Esophagus muscularis mucosa (tissue), 4 donors: ENCODE data around the gene NAT9. TPM values are rescaled to one million over a fixed set of nuclear protein-coding genes. Genes with fewer than 3 reads are reported as not detected.

Experiments
- DNase-seq: peaks from one replicate; pipeline ENCODE4 v3.0.0-alpha.2; 2017; ENCODE audit errors: extremely low spot score
- H3K27ac ChIP-seq, 4 donors: fragments of 200-600 bp; sonication (generic); replicated peaks in 1 of 4; 1 replicate in 3 of 4; 2 replicates in 1 of 4; pipeline ENCODE4 v1.5.1; 2016 to 2019; ENCODE audit warnings: mild to moderate bottlenecking in 1 of 4
- H3K27me3 ChIP-seq, 4 donors: fragments of 200-600 bp; sonication (generic); one replicate each; pipeline versions ENCODE4 v1.5.1 to v1.6.0; 2016 to 2019
- H3K36me3 ChIP-seq, 4 donors: fragments of 200-600 bp; sonication (generic); one replicate each; pipeline ENCODE4 v1.5.1; 2016 to 2019
- H3K4me1 ChIP-seq, 4 donors: fragments of 200-600 bp; sonication (generic); one replicate each; pipeline ENCODE4 v1.5.1; 2016 to 2019
- H3K4me3 ChIP-seq, 4 donors: fragments of 200-600 bp; sonication (generic); 1 replicate in 2 of 4; 2 replicates in 2 of 4; pipeline ENCODE4 v1.5.1; 2016 to 2019; ENCODE audit warnings: mild to moderate bottlenecking in 4 of 4, moderate library complexity in 1 of 4
- H3K9me3 ChIP-seq, 4 donors: fragments of 200-600 bp; sonication (generic); 1 replicate in 3 of 4; 2 replicates in 1 of 4; pipeline ENCODE4 v1.5.1; 2016 to 2019
- EP300 ChIP-seq: sonication (generic); formaldehyde crosslinking; IDR thresholded peaks from one replicate; pipeline ENCODE4 v1.6.1; 2017; ENCODE audit warnings: antibody characterized with exemption
- POLR2A ChIP-seq: fragments of 450-650 bp; IDR thresholded peaks from one replicate; pipeline ENCODE4 v1.6.1; 2017; ENCODE audit warnings: antibody characterized with exemption, moderate library complexity, mild to moderate bottlenecking, low read depth
- POLR2AphosphoS5 ChIP-seq, 2 donors: sonication (generic); formaldehyde crosslinking; IDR thresholded peaks; one replicate each; pipeline ENCODE4 v1.6.1; 2017; ENCODE audit warnings: antibody characterized with exemption in 2 of 2
- WGBS: methylation state at CpG from one replicate; pipeline ENCODE4 v1.1.5; 2018; 5-methylcytosine and 5-hydroxymethylcytosine counted together
- intact Hi-C: fragments of 100-400 bp; cut with DNase I; formaldehyde crosslinking; loops from one replicate; pipeline ENCODE4 v1.15.1; 2023
- total RNA-seq, 4 donors: library from RNA; depleted of rRNA; stranded (reverse); fragments of >200 nt; gene quantifications; one replicate each; pipeline versions ENCODE4 v1.1.0 to v1.2.1, GENCODE V29; 2016
- TF ChIP-seq, protein P1 (sequence below), 3 experiments: fragments of 200-600 bp in 2 of 3; fragments of 450-650 bp in 1 of 3; sonication (generic) in 2 of 3; IDR thresholded peaks; one replicate each; pipeline ENCODE4 v1.5.1; 2017 to 2019; ENCODE audit warnings: antibody characterized with exemption in 3 of 3, mild to moderate bottlenecking in 2 of 3, moderate library complexity in 1 of 3

The NAT9 gene
- total RNA-seq, 4 donors from 2014 or later = 10.4 to 22.4 (median 17.7) TPM

DNA sequence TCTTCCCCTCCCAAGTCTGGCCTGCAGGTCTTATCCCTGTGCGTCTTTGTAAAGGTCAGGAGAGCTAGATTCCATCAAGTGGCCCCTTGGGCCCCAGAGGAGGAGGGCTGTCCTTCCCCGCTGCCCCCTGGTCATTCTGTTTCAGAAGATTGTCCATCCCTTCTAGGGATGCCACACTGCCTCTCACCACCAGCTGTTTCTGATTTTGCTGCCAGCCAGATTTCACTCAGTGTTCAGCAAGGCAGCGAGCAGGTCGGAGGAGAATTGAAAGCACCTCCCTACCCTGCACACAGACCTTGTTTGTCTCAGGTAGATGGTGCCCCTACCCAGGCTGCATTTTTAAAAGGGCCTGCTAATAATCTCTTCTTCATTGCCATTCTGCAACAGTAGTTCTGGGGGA is 21.7 kb upstream of the NAT9 start:
- intact Hi-C loops = loop anchor here (5.0 to 10.0 kb wide), 2 partner anchors 54 to 157 kb away; no protein-coding TSS in a partner anchor
- no peaks in the 10 kb centered on the region for H3K27me3 ChIP-seq
- peaks cover 34 to 95% (median 77%) of the 10 kb centered on the region in 4 donors for H3K36me3 ChIP-seq
- 93% methylated on average over 4 of the region's 4 CpGs for WGBS
- no peaks in the 10 kb centered on the region for H3K9me3 ChIP-seq
- no peak overlapping the region for H3K27ac ChIP-seq
- TF ChIP-seq, protein P1, sequence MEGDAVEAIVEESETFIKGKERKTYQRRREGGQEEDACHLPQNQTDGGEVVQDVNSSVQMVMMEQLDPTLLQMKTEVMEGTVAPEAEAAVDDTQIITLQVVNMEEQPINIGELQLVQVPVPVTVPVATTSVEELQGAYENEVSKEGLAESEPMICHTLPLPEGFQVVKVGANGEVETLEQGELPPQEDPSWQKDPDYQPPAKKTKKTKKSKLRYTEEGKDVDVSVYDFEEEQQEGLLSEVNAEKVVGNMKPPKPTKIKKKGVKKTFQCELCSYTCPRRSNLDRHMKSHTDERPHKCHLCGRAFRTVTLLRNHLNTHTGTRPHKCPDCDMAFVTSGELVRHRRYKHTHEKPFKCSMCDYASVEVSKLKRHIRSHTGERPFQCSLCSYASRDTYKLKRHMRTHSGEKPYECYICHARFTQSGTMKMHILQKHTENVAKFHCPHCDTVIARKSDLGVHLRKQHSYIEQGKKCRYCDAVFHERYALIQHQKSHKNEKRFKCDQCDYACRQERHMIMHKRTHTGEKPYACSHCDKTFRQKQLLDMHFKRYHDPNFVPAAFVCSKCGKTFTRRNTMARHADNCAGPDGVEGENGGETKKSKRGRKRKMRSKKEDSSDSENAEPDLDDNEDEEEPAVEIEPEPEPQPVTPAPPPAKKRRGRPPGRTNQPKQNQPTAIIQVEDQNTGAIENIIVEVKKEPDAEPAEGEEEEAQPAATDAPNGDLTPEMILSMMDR (IDR thresholded peaks at IDR 0.05) = no peak
- TF ChIP-seq POLR2AphosphoS5 (IDR thresholded peaks at IDR 0.05) (no peak), POLR2A (no peak), EP300 (no peak)
- no peak for DNase-seq
- no peak overlapping the region for H3K4me3 ChIP-seq
- H3K4me1 ChIP-seq = no peaks in the 10 kb centered on the region

DNA sequence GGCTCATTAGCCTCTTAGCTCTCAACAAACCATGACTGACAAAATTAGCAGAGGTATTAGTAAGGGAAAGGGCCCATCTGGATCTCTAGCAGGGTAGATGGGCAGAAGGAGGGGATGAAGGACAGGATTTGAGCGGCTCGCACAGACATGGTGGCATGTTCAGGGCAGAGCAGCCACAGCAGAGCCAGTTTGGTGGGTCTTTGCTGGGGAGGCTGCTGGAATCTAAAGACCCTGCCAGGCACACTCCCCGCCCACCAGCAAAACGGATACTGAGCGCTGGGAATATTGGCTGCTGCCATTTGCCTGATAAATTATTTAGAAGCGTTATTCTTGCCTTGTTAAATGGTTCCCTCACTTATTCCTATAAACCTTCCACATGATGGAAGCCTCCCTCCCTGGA is 20.7 kb upstream of the NAT9 start:
- TF ChIP-seq POLR2AphosphoS5 (IDR thresholded peaks at IDR 0.05) = no peak
- no peak for TF ChIP-seq EP300
- no peak for TF ChIP-seq POLR2A
- TF ChIP-seq, protein P1 (IDR thresholded peaks at IDR 0.05) = no peak
- Histone ChIP-seq H3K9me3 (no peaks in the 10 kb centered on the region), H3K27me3 (no peaks in the 10 kb centered on the region), H3K27ac (no peak overlapping the region), H3K36me3 (peaks cover 33 to 100% (median 81%) of the 10 kb centered on the region in 4 donors), H3K4me3 (no peak overlapping the region), H3K4me1 (no peaks in the 10 kb centered on the region)
- intact Hi-C loops = loop anchor here (5.0 to 10.0 kb wide), 2 partner anchors 55 to 158 kb away; no protein-coding TSS in a partner anchor
- no peak for DNase-seq
- 86% methylated on average over 6 of the region's 6 CpGs for WGBS

DNA sequence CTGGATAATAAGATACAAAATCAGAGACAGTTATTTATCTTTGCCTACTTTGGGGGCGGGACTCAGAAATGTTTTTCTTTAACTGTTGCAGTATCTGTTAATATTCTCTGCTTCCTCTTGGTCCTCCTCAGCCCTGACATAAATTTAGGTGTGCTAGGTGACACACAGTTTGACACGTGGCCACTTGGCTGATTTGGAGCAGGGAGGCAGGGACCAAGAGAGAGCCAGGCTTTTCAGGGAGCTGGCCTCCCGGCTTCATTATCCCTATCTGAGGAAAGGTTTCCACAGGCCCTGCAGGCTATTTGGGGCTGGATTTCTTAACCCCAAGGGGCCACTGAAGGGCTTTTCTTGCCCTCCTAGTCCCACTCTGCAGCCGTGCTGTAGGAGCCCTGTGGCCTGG is 20.1 kb upstream of the NAT9 start:
- TF ChIP-seq, protein P1 (IDR thresholded peaks at IDR 0.05) = no peak
- TF ChIP-seq POLR2AphosphoS5 (IDR thresholded peaks at IDR 0.05) = no peak
- TF ChIP-seq POLR2A = no peak
- intact Hi-C loops = loop anchor here (5.0 to 10.0 kb wide), 2 partner anchors 56 to 159 kb away; no protein-coding TSS in a partner anchor
- WGBS = 100% methylated on average over 2 of the region's 4 CpGs
- no peak overlapping the region for H3K4me3 ChIP-seq
- H3K27ac ChIP-seq = no peak overlapping the region
- H3K36me3 ChIP-seq = peaks cover 33 to 99% (median 77%) of the 10 kb centered on the region in 4 donors
- no peak for DNase-seq
- H3K27me3 ChIP-seq = no peaks in the 10 kb centered on the region
- H3K4me1 ChIP-seq = peaks cover 0 to 3% (median 2%) of the 10 kb centered on the region in 4 donors
- H3K9me3 ChIP-seq = no peaks in the 10 kb centered on the region

DNA sequence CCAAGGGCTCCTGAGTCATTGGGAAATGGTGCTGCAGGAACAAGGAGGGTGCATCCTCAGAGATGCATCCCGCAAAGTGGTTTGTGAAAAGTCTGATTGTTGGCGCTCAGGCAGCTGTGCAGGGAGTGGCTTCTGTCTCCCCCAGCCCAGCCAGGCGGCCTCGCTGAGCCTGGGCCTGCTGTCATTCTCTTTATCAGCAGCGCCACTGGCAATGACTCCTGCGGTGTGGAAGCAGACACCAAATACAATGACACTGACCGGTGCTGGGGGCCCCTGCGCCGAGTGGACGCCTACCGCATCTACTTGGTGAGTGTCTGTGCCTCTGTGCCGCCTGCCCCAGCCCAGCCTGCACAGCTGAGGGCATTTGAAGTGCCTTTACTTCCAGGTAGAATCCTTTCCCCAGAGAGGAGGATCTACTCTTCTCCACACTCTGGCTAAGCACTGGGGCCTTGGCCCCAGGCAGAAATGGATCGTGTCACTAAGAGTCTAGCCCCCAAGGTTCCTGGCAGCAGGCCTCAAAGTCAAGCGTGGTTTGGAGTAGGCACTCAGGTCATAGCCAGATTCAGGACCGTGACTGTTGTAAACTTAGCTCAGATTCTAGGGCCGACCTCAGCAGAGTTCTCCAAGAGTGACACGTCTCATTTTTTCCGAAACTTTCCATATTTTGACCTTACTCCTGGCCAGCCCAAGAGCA is 19.3 kb upstream of the NAT9 start:
- 94% methylated on average over 15 of the region's 18 CpGs for WGBS
- no peak for DNase-seq
- no peak overlapping the region for H3K4me3 ChIP-seq
- no peak overlapping the region for H3K27ac ChIP-seq
- H3K9me3 ChIP-seq = no peaks in the 10 kb centered on the region
- TF ChIP-seq, protein P1 (IDR thresholded peaks at IDR 0.05) = no peak
- TF ChIP-seq EP300 = no peak
- TF ChIP-seq POLR2AphosphoS5 (IDR thresholded peaks at IDR 0.05) = no peak
- peaks cover 0 to 7% (median 5%) of the 10 kb centered on the region in 4 donors for H3K4me1 ChIP-seq
- intact Hi-C loops = loop anchor here (5.0 to 10.0 kb wide), 2 partner anchors 57 to 159 kb away; no protein-coding TSS in a partner anchor
- H3K27me3 ChIP-seq = no peaks in the 10 kb centered on the region
- peaks cover 33 to 99% (median 76%) of the 10 kb centered on the region in 4 donors for H3K36me3 ChIP-seq
